ENCODE data around the gene NAP1L1. TPM values are rescaled to one million over a fixed set of nuclear protein-coding genes. Genes with fewer than 3 reads are reported as not detected.
A peak's percentile ranks its signal among the peaks of the same experiment; 100 is the strongest.

Gene NAP1L1
- total RNA-seq, 1 experiment from 2014 or later: 587 TPM

- H3K4me3 ChIP-seq: no peak overlapping the region
- intact Hi-C loops (cut with micrococcal nuclease; ENCODE audit: unreplicated experiment): loop anchor here (10.0 kb wide), 5 partner anchors 170 to 700 kb away; partner anchors contain the start of genes BBS10, CAPS2 and GLIPR1L1
- peaks cover 4% of the 10 kb centered on the region for H3K36me3 ChIP-seq (ENCODE audit: low read depth)
- TF ChIP-seq EZH2 (IDR thresholded peaks at IDR 0.05; ENCODE audit: low read depth) (no peak), CTCF (conservative IDR thresholded peaks at IDR 0.05) (no peak)
- peaks cover 53% of the 10 kb centered on the region for H3K79me2 ChIP-seq (ENCODE audit: low read depth)
- DNase-seq: no peak
- CTCF ChIA-PET: no interaction called here
- H3K9me2 ChIP-seq (ENCODE audit: insufficient read depth): no peaks in the 10 kb centered on the region
- peaks cover 32% of the 10 kb centered on the region; the same call in 1 of the 2 replicates for H3F3A ChIP-seq (ENCODE audit: insufficient read depth, low read depth)
- no peaks in the 10 kb centered on the region for H3K9me3 ChIP-seq (ENCODE audit: insufficient read depth, low read depth)
- peaks cover 5% of the 10 kb centered on the region; the same call in 1 of the 2 replicates for H4K20me1 ChIP-seq (ENCODE audit: insufficient read depth)
- peaks cover 32% of the 10 kb centered on the region for H3K4me1 ChIP-seq (replicated peaks; ENCODE audit: insufficient read depth)
- H3K27me3 ChIP-seq (ENCODE audit: insufficient read depth, low read depth): no peaks in the 10 kb centered on the region
- 0 out of 2 replicates have a peak overlapping the region, but pooled peaks have one; percentile 95 for H3K27ac ChIP-seq
- POLR2A ChIA-PET (ENCODE audit: unreplicated experiment): no interaction called here
- H2AFZ ChIP-seq: no peak overlapping the region
- BruUV-seq (replicated peaks): no TSS peak
- H3K4me2 ChIP-seq: peak overlapping the region; percentile 74
These were observed 49.4 kb downstream of the NAP1L1 start for GRCh38 chr12:76035045-76035444.

- TF ChIP-seq EZH2 (IDR thresholded peaks at IDR 0.05; ENCODE audit: low read depth): no peak
- no peak for TF ChIP-seq CTCF (conservative IDR thresholded peaks at IDR 0.05)
- Histone ChIP-seq H3K4me2 (peak overlapping the region; percentile 74), H3K27me3 (ENCODE audit: insufficient read depth, low read depth) (no peaks in the 10 kb centered on the region), H3K4me3 (peak overlapping the region; percentile 78), H3K4me1 (replicated peaks; ENCODE audit: insufficient read depth) (peaks cover 21% of the 10 kb centered on the region), H3F3A (ENCODE audit: insufficient read depth, low read depth) (peaks cover 44% of the 10 kb centered on the region), H3K79me2 (ENCODE audit: low read depth) (peaks cover 70% of the 10 kb centered on the region), H4K20me1 (ENCODE audit: insufficient read depth) (peaks cover 12% of the 10 kb centered on the region), H3K27ac (peak overlapping the region; percentile 95), H3K9me2 (ENCODE audit: insufficient read depth) (no peaks in the 10 kb centered on the region), H3K36me3 (ENCODE audit: low read depth) (peaks cover 21% of the 10 kb centered on the region), H2AFZ (no peak overlapping the region), H3K9me3 (ENCODE audit: insufficient read depth, low read depth) (no peaks in the 10 kb centered on the region)
- DNase-seq: no peak
- intact Hi-C loops (cut with micrococcal nuclease; ENCODE audit: unreplicated experiment): loop anchor here (5.0 to 10.0 kb wide), 6 partner anchors 169 to 699 kb away; partner anchors contain the start of genes BBS10, CAPS2, GLIPR1L1 and KRR1
- POLR2A ChIA-PET (ENCODE audit: unreplicated experiment): interaction anchor here (0.6 to 0.7 kb wide), 5 partner anchors 50 to 343 kb away, joined by 3 to 7 read pairs (median 5); no protein-coding TSS in a partner anchor
- BruUV-seq (replicated peaks): no TSS peak
- CTCF ChIA-PET: interaction anchor here (0.5 to 1.0 kb wide), 5 partner anchors 49 to 314 kb away, joined by 3 to 7 read pairs (median 4); no protein-coding TSS in a partner anchor
These were observed 51.1 kb downstream of the NAP1L1 start for GRCh38 chr12:76033081-76034011.

All from PC-9 (cell line).